Panc1 (cell line): ENCODE data around the gene SLC34A3. TPM values are rescaled to one million over a fixed set of nuclear protein-coding genes. Genes with fewer than 3 reads are reported as not detected.

Source experiments
- ATAC-seq: fragments of 200-7000 bp; cut with Tn5 transposase; 2 replicates; pipeline ENCODE4 v1.9.1; 2020; ENCODE audit warnings: mild to moderate bottlenecking, moderate library complexity
- BruUV-seq: library from RNA; stranded (reverse); fragments of 400-500 nt; replicated peaks from 2 replicates; lab custom pipeline; 2021; lab: Mats Ljungman, UMichigan
- CTCF ChIA-PET: fragments of 300-600 bp; sonication (Branson Sonifier 250); formaldehyde crosslinking; loops from one replicate; lab custom pipeline; 2022; ENCODE audit warnings: antibody characterized with exemption; lab: Charles Lee
- POLR2A ChIA-PET: fragments of 300-600 bp; sonication (Branson Sonifier 250); formaldehyde crosslinking; loops from one replicate; lab custom pipeline; 2022; ENCODE audit warnings: antibody characterized with exemption; lab: Charles Lee
- DNase-seq: peaks from one replicate; pipeline ENCODE4 v3.0.0-alpha.2; 2010; ENCODE audit warnings: low read depth, low spot score
- H3K27ac ChIP-seq: 2 replicates; pipeline ENCODE4 v1.5.1; 2011; ENCODE audit warnings: mild to moderate bottlenecking, low read length, inconsistent platforms
- H3K27me3 ChIP-seq: fragments of 200-500 bp; sonication (Bioruptor generic); 2 replicates; pipeline ENCODE4 v1.6.0; 2014; ENCODE audit warnings: low read length, inconsistent platforms; ENCODE audit not compliant: control insufficient read depth, insufficient read depth
- H3K36me3 ChIP-seq: fragments of 200-500 bp; sonication (Bioruptor generic); 2 replicates; pipeline ENCODE4 v1.5.1; 2014; ENCODE audit warnings: inconsistent platforms, mild to moderate bottlenecking, low read length, moderate library complexity; ENCODE audit not compliant: control insufficient read depth, insufficient read depth
- H3K4me1 ChIP-seq: 2 replicates; pipeline ENCODE4 v1.5.1; 2011; ENCODE audit warnings: inconsistent platforms, mild to moderate bottlenecking, low read length, moderate library complexity; ENCODE audit not compliant: control insufficient read depth, insufficient read depth
- H3K4me3 ChIP-seq, 2 experiments: 2 replicates each; pipeline ENCODE4 v1.5.1; 2011 to 2012; ENCODE audit warnings: low read depth in 2 of 2, low read length in 2 of 2, mild to moderate bottlenecking in 2 of 2, inconsistent platforms in 1 of 2, moderate library complexity in 1 of 2
- H3K9me3 ChIP-seq: fragments of 200-500 bp; sonication (Bioruptor generic); 2 replicates; pipeline ENCODE4 v1.5.1; 2014; ENCODE audit warnings: low read depth, mild to moderate bottlenecking, inconsistent platforms, low read length, moderate library complexity; ENCODE audit not compliant: control insufficient read depth, insufficient read depth
- POLR2AphosphoS5 ChIP-seq: IDR thresholded peaks from 2 replicates; pipeline ENCODE4 v1.6.1; 2012; ENCODE audit warnings: mild to moderate bottlenecking, low read depth, low read length, moderate library complexity
- SIN3A ChIP-seq: IDR thresholded peaks from 2 replicates; pipeline ENCODE4 v1.6.1; 2012; ENCODE audit warnings: low read depth, mild to moderate bottlenecking, low read length, moderate library complexity, borderline replicate concordance; ENCODE audit not compliant: insufficient read depth
- TCF7L2 ChIP-seq: IDR thresholded peaks from 2 replicates; pipeline ENCODE4 v1.6.1; 2011; ENCODE audit warnings: mild to moderate bottlenecking, low read depth, low read length, inconsistent platforms
- in situ Hi-C: cut with HindIII; loops from 2 replicates; pipeline ENCODE4 v1.10.0; 2016; ENCODE audit warnings: low sequenced_read_pairs, low pct_unique_long_range_greater_than_20kb
- intact Hi-C: fragments of 100-400 bp; cut with micrococcal nuclease; formaldehyde crosslinking; loops from one replicate; pipeline ENCODE4 v1.10.0; 2022; ENCODE audit not compliant: unreplicated experiment
- total RNA-seq: library from RNA; stranded (reverse); gene quantifications from one replicate; pipeline ENCODE4 v1.2.1, GENCODE V29; 2021; ENCODE audit not compliant: unreplicated experiment
- TF ChIP-seq, protein P1 (sequence below): fragments of 450-650 bp; IDR thresholded peaks from 2 replicates; pipeline ENCODE4 v1.5.1; 2017; ENCODE audit warnings: mild to moderate bottlenecking
- TF ChIP-seq, protein P2 (sequence below), 2 experiments: IDR thresholded peaks; 2 replicates each; pipeline ENCODE4 v1.6.1; 2011 to 2012; ENCODE audit warnings: low read depth in 2 of 2, control low read depth in 1 of 2, low read length in 1 of 2, mild to moderate bottlenecking in 1 of 2, moderate library complexity in 1 of 2; ENCODE audit not compliant: insufficient read depth in 1 of 2

The SLC34A3 gene
- total RNA-seq, 1 experiment from 2014 or later = not detected

DNA sequence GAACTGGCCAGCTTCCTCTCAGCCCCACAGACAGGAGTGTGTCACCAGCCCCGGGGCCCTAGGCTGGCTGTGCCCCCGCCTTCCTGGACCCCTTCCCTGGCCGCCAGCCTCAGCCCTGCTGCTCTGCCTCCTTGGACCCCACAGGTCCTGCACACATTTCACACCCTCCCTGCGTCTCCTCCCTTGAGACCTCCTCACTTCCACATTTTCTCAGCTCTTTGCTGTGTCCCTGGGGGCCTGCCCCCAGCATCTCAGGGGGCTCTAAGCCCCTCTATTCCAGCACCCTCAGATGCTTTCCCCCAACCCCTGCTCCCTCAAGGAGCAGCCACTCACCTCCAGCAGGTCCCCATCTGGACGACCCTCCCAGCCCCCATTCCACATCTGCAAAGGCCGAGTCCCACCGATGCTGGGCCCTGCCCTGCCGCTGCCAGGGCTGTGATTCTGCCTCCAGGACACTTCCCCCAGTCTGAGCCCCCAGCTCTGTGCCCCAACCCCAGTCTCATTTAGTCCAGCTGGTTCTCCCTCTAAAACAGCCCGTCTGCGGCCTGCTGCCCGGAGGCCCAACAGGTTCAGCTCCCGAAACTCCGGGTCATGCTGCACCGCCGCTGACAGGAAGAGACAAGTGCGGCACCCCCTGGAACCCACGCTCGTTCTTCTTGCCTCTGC lies 4.2 kb downstream of the SLC34A3 start:
- no peak overlapping the region for H3K4me3 ChIP-seq
- in situ Hi-C loops (no loop called here), intact Hi-C loops (no loop called here)
- H3K36me3 ChIP-seq = no peaks in the 10 kb centered on the region
- peaks cover 26% of the 10 kb centered on the region for H3K4me1 ChIP-seq
- POLR2A ChIA-PET = no interaction called here
- DNase-seq (no peak), ATAC-seq (no peak)
- H3K27me3 ChIP-seq = no peaks in the 10 kb centered on the region
- no peak overlapping the region for H3K27ac ChIP-seq
- H3K9me3 ChIP-seq = no peaks in the 10 kb centered on the region
- TF ChIP-seq, protein P1, sequence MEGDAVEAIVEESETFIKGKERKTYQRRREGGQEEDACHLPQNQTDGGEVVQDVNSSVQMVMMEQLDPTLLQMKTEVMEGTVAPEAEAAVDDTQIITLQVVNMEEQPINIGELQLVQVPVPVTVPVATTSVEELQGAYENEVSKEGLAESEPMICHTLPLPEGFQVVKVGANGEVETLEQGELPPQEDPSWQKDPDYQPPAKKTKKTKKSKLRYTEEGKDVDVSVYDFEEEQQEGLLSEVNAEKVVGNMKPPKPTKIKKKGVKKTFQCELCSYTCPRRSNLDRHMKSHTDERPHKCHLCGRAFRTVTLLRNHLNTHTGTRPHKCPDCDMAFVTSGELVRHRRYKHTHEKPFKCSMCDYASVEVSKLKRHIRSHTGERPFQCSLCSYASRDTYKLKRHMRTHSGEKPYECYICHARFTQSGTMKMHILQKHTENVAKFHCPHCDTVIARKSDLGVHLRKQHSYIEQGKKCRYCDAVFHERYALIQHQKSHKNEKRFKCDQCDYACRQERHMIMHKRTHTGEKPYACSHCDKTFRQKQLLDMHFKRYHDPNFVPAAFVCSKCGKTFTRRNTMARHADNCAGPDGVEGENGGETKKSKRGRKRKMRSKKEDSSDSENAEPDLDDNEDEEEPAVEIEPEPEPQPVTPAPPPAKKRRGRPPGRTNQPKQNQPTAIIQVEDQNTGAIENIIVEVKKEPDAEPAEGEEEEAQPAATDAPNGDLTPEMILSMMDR = no peak
- TF ChIP-seq TCF7L2 = no peak
- TF ChIP-seq, protein P2, sequence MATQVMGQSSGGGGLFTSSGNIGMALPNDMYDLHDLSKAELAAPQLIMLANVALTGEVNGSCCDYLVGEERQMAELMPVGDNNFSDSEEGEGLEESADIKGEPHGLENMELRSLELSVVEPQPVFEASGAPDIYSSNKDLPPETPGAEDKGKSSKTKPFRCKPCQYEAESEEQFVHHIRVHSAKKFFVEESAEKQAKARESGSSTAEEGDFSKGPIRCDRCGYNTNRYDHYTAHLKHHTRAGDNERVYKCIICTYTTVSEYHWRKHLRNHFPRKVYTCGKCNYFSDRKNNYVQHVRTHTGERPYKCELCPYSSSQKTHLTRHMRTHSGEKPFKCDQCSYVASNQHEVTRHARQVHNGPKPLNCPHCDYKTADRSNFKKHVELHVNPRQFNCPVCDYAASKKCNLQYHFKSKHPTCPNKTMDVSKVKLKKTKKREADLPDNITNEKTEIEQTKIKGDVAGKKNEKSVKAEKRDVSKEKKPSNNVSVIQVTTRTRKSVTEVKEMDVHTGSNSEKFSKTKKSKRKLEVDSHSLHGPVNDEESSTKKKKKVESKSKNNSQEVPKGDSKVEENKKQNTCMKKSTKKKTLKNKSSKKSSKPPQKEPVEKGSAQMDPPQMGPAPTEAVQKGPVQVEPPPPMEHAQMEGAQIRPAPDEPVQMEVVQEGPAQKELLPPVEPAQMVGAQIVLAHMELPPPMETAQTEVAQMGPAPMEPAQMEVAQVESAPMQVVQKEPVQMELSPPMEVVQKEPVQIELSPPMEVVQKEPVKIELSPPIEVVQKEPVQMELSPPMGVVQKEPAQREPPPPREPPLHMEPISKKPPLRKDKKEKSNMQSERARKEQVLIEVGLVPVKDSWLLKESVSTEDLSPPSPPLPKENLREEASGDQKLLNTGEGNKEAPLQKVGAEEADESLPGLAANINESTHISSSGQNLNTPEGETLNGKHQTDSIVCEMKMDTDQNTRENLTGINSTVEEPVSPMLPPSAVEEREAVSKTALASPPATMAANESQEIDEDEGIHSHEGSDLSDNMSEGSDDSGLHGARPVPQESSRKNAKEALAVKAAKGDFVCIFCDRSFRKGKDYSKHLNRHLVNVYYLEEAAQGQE (IDR thresholded peaks at IDR 0.05; ENCODE audit: insufficient read depth in 1 of 2, low read depth in 2 of 2, low read length in 1 of 2) = no peak
- no peak for TF ChIP-seq SIN3A
- CTCF ChIA-PET = no interaction called here
- no TSS peak for BruUV-seq

DNA sequence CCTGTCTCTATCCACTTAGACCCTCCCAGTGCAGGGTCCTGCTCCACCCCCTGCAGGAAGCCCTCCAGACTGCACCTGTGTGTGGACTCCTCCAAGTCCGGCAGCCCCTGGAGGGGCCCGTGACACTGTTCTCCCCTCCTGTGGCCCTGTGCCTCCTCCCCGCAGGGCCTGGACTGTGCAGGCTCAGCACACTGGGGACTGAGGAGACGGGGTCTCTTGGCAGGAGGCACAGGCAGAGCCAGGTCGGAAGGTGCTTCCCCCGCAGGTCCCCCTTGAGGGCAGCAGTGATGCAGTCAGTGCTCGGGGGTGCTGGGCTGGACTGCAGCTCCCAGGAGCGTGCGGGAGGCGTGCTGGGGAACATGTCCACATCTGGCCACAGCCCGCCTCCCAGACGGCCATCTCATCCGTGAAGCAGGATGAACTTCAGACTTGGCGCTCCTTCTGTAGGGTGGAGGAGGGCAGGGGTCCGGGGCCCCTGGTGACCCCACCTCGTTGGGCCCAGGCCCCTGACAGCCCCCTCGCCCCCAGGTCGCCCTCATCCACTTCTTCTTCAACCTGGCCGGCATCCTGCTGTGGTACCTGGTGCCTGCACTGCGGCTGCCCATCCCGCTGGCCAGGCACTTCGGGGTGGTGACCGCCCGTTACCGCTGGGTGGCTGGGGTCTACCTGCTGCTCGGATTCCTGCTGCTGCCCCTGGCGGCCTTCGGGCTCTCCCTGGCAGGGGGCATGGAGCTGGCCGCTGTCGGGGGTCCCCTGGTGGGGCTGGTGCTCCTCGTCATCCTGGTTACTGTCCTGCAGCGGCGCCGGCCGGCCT lies 4.9 kb downstream of the SLC34A3 start:
- CTCF ChIA-PET = interaction anchor here (0.6 to 1.0 kb wide), 3 partner anchors 9 to 120 kb away, joined by 3 read pairs; no protein-coding TSS in a partner anchor
- in situ Hi-C loops (no loop called here), intact Hi-C loops (no loop called here)
- Histone ChIP-seq H3K9me3 (no peaks in the 10 kb centered on the region), H3K4me1 (peaks cover 26% of the 10 kb centered on the region), H3K27me3 (no peaks in the 10 kb centered on the region), H3K27ac (no peak overlapping the region), H3K4me3 (no peak overlapping the region), H3K36me3 (no peaks in the 10 kb centered on the region; the same call in 1 of the 2 replicates)
- no peak for ATAC-seq
- TF ChIP-seq, protein P1 = no peak
- TF ChIP-seq TCF7L2 (no peak), POLR2AphosphoS5 (no peak), SIN3A (no peak)
- TF ChIP-seq, protein P2 (IDR thresholded peaks at IDR 0.05; ENCODE audit: insufficient read depth in 1 of 2, low read depth in 2 of 2, low read length in 1 of 2) = no peak
- DNase-seq = no peak
- POLR2A ChIA-PET = no interaction called here
- no TSS peak for BruUV-seq
